22Rv1 (cell line): ENCODE data around the gene DENND2D.
"Not testable (repeated sequence)": the region's sequence is repeated elsewhere in the genome, so short reads cannot be mapped to it uniquely, and the experiment has no call there.

Experiments used
- H3K27ac ChIP-seq: fragments of 450-650 bp; 2 replicates; pipeline ENCODE4 v1.5.1; 2017
- CTCF ChIP-seq: fragments of 450-650 bp; IDR thresholded peaks from 2 replicates; pipeline ENCODE4 v1.5.1; 2017; ENCODE audit warnings: mild to moderate bottlenecking
- ZFX ChIP-seq: fragments of 450-650 bp; IDR thresholded peaks from 2 replicates; pipeline ENCODE4 v1.6.1; 2017; ENCODE audit warnings: antibody characterized with exemption, borderline replicate concordance

The DENND2D gene

GRCh38 chr1:111221276-111221632 lies 20.8 kb upstream of the DENND2D start:
- no peak overlapping the region for H3K27ac ChIP-seq

DNA sequence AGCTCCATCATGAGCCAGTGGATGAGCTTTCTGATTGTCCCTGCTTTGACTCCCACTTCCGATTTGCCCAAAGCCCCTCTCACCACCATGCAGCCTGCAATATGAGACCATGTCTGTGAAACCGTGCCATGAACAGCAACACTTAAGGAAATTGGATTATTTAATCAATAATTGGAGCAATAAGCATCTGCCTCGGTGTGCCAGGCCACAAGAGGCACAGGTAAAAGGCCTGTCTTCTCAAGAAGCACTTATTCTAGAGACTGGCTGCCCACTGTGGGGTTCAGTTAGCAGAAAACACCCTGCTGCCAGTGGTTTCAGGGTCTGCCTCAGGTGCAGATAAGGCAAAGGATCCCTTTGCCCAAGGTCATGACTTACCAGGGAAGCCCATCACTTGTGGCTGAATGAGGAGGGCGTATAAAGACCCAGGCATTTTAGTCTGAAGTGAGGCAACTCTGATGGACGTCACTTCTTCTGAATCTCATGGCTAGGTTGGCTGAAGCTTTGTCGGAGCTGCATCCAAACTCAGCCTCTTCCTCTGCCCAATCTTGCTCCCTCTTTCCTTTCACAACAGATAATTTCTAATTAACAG lies 19.9 kb upstream of the DENND2D start:
- H3K27ac ChIP-seq, result no peak overlapping the region
- no peak for TF ChIP-seq CTCF
- no peak for TF ChIP-seq ZFX

More at GRCh38 chr1:111221276-111221632, 20.8 kb upstream of the DENND2D start:
- TF ChIP-seq CTCF (no peak), ZFX (no peak)

DNA sequence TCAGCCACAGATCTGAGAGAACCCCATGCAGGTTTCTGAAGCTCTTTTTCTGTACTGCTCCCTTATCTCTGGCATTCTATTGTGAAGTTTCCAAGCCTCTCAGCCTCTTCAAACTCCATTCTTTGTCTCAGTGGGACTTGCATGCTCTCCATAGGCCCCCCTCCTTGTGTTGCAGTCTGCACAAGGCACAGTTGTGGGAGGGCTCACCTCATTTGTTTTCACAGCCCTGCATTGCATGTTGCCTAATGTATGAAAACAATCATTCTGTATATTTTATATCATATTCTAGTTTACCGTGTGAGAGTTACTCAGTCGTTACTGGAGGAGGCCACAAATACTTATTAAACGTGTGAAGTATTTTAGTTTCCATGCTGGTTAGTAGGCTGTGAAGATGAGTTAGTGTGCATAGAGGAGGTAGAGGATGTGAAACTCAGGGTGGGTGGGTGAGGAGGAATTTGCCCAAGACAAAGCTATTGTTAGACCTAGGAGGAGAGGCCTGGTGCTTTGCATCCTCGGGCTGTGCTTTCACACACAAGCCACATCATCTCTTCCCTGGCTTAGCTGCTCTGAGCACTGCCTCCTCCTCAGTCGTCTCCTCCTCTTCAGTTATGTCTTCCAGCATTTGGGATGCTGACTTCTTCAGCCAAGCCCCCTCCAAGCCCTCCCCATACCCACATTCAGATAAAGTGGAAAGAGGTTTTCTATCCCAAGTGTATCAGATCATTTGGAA lies 19.3 kb upstream of the DENND2D start:
- no peak for TF ChIP-seq ZFX
- TF ChIP-seq CTCF, result no peak
- no peak overlapping the region for H3K27ac ChIP-seq

DNA sequence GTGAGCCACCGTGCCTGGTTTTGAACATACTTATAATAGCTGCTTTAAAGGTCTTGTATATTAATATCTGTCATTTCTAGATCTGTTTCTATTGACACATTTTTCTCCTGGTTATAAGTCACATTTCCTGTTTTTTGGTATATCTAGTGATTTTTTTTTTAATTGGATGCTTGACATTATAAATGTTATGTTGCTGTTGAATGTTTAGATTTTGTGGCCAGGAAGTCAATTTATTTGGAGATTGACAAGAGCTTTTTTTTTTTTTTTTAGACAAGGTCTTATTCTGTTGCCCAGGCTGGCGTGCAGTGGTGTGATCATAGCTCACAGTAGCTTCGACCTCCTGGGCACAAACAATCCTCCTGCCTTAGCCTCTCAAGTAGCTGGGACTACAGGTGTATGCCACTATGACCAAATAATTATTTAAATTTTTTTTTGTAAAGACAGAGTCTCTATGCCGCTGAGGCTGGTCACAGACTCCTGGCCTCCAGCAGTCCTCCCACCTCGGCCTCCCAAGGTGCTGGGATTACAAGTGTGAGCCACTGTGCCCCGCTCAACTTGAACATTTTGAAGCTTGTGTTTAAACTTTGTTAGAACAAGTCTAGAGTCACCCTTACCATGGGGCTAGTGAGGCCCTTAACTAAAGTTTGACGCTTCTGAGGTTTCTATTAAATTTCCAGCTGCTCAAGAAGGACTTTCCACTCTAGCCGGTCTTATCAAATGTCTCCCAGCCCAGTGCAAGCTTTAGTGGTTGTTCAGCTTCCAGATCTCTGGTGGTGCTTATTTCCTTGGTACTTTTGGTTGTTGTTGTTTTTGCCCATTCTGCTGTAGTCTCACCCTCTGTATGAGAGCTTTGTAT lies 18.5 kb upstream of the DENND2D start:
- no peak overlapping the region for H3K27ac ChIP-seq
- no peak for TF ChIP-seq CTCF
- no peak for TF ChIP-seq ZFX

GRCh38 chr1:111217183-111217910 lies 16.9 kb upstream of the DENND2D start:
- TF ChIP-seq ZFX (no peak), CTCF (no peak)
- H3K27ac ChIP-seq, result no peak overlapping the region

DNA sequence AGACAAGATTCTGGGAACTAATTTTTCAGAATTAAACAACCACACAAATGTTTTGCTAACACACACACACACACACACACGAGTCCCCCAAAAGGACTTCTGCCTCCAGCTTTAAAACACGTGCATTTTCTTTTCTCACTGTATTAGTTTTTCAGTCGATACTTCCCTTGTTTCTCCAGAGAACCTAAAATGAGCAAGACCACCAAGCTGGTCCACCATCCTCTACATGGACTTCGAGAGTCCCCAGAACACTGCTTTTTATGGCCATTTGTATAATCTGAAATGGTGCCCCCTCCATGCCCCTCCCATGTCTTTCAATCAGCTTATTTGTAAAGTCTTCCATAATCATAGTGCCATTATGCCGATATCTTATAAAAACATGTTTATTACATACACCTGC lies 16.3 kb upstream of the DENND2D start:
- H3K27ac ChIP-seq, result no peak overlapping the region
- TF ChIP-seq CTCF (no peak), ZFX (no peak)

DNA sequence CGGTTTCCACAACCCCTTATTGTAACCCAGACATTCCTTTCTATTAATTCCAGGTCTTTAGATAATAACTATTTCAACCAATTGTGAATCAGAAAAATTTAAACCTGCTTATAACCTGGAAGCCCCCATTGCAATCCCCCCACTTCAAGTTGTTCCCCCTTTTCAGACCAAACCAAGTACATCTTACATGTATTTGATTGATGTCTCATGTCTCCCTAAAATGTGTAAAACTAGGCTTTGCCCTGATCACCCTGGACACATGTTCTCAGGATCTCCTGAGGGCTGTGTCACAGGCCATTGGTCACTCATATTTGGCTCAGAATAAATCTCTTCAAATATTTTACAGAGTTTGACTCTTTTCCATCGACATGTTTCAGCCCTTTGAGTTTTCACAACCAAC lies 14.8 kb upstream of the DENND2D start:
- not testable (repeated sequence) for H3K27ac ChIP-seq
